HCT116 (cell line): Measurements from ENCODE around the gene DCTD. TPM values are rescaled to one million over a fixed set of nuclear protein-coding genes. Genes with fewer than 3 reads are reported as not detected.

Experiments
- ATAC-seq: fragments of 200-7000 bp; cut with Tn5 transposase; 2 replicates; pipeline ENCODE4 v1.9.1; 2020; ENCODE audit warnings: mild to moderate bottlenecking, moderate library complexity
- BruUV-seq: library from RNA; stranded (reverse); fragments of 400-500 nt; replicated peaks from 2 replicates; lab custom pipeline; 2021; lab: Mats Ljungman, UMichigan
- CTCF ChIA-PET: fragments of 300-600 bp; sonication (Branson Sonifier 250); formaldehyde crosslinking; loops from one replicate; lab custom pipeline; 2021; ENCODE audit warnings: antibody characterized with exemption; lab: Charles Lee
- POLR2A ChIA-PET: fragments of 300-600, 350-600 bp; sonication (Branson Sonifier 250); formaldehyde crosslinking; loops from one replicate; lab custom pipeline; 2021; ENCODE audit warnings: antibody characterized with exemption; lab: Charles Lee
- RAD21 ChIA-PET, 2 experiments: fragments of 300-600 bp; sonication (Branson Sonifier 250); formaldehyde crosslinking; loops; one replicate each; lab custom pipeline; 2023; ENCODE audit warnings: low total read pairs in 2 of 2; ENCODE audit not compliant: uncharacterized antibody in 2 of 2, unreplicated experiment in 2 of 2, low non-redundant PET in 1 of 2; lab: Charles Lee
- DNase-seq: peaks from one replicate; pipeline ENCODE4 v3.0.0-alpha.2; 2010; ENCODE audit warnings: low read depth, low spot score
- H2AFZ ChIP-seq: fragments of 200-600 bp; shearing (Covaris generic), sonication (generic); 2 replicates; pipeline ENCODE4 v1.6.1; 2017; ENCODE audit warnings: low read depth, mixed run types, mixed read lengths, antibody characterized with exemption, low read length; ENCODE audit not compliant: poor library complexity, severe bottlenecking
- H3K27ac ChIP-seq: 2 replicates; pipeline ENCODE4 v1.5.1; 2012; ENCODE audit warnings: low read depth, low read length
- H3K27me3 ChIP-seq: fragments of 200-600 bp; sonication (generic); 2 replicates; pipeline ENCODE4 v1.6.1; 2016; ENCODE audit warnings: mixed run types, low read length, mixed read lengths; ENCODE audit not compliant: insufficient read depth
- H3K36me3 ChIP-seq, 2 experiments: fragments of 200-500 bp in 1 of 2; fragments of 200-600 bp in 1 of 2; sonication (Bioruptor generic) in 1 of 2; sonication (generic) in 1 of 2; 2 replicates each; pipeline versions ENCODE4 v1.5.1 to v1.6.1; 2014 to 2016; ENCODE audit warnings: low read length in 2 of 2, inconsistent platforms in 1 of 2, mixed read lengths in 1 of 2, mixed run types in 1 of 2; ENCODE audit not compliant: insufficient read depth in 2 of 2, control insufficient read depth in 1 of 2
- H3K4me1 ChIP-seq, 2 experiments: fragments of 200-600 bp in 1 of 2; sonication (generic) in 1 of 2; 2 replicates each; pipeline versions ENCODE4 v1.5.1 to v1.6.1; 2012 to 2017; ENCODE audit warnings: low read length in 2 of 2, inconsistent platforms in 1 of 2, mild to moderate bottlenecking in 1 of 2, mixed read lengths in 1 of 2, mixed run types in 1 of 2, moderate library complexity in 1 of 2; ENCODE audit not compliant: insufficient read depth in 2 of 2, control insufficient read depth in 1 of 2
- H3K4me2 ChIP-seq: fragments of 200-600 bp; sonication (generic); 2 replicates; pipeline ENCODE4 v1.6.1; 2017; ENCODE audit warnings: mixed run types, low read length, mixed read lengths
- H3K4me3 ChIP-seq, 2 experiments: fragments of 200-600 bp in 1 of 2; sonication (generic) in 1 of 2; replicated peaks in 1 of 2; 2 replicates each; pipeline ENCODE4 v1.5.1; 2011 to 2016; ENCODE audit warnings: low read length in 2 of 2, control low read depth in 1 of 2, low read depth in 1 of 2, mild to moderate bottlenecking in 1 of 2, mixed read lengths in 1 of 2, mixed run types in 1 of 2
- H3K79me2 ChIP-seq: fragments of 200-600 bp; sonication (generic); 2 replicates; pipeline ENCODE4 v1.6.1; 2017; ENCODE audit warnings: mild to moderate bottlenecking, mixed run types, low read length, moderate library complexity, mixed read lengths; ENCODE audit not compliant: insufficient read depth
- H3K9ac ChIP-seq: fragments of 200-600 bp; sonication (generic); 2 replicates; pipeline ENCODE4 v1.6.1; 2016; ENCODE audit warnings: low read length, mixed read lengths
- H3K9me2 ChIP-seq: fragments of 200-600 bp; sonication (generic), shearing (Covaris generic); 2 replicates; pipeline ENCODE4 v1.6.1; 2017; ENCODE audit warnings: mixed run types, mild to moderate bottlenecking, moderate library complexity; ENCODE audit not compliant: insufficient read depth
- H3K9me3 ChIP-seq, 2 experiments: fragments of 200-500 bp in 1 of 2; fragments of 200-600 bp in 1 of 2; sonication (Bioruptor generic) in 1 of 2; sonication (generic) in 1 of 2; 2 replicates each; pipeline ENCODE4 v1.6.1; 2014 to 2017; ENCODE audit warnings: low read length in 2 of 2, mixed read lengths in 2 of 2, inconsistent platforms in 1 of 2, low read depth in 1 of 2, mild to moderate bottlenecking in 1 of 2, mixed run types in 1 of 2, moderate library complexity in 1 of 2; ENCODE audit not compliant: control insufficient read depth in 1 of 2, insufficient read depth in 1 of 2
- H4K20me1 ChIP-seq: fragments of 200-600 bp; sonication (generic), shearing (Covaris generic); 2 replicates; pipeline ENCODE4 v1.6.1; 2017; ENCODE audit warnings: mixed run types, mild to moderate bottlenecking, moderate library complexity; ENCODE audit not compliant: insufficient read depth
- CEBPB ChIP-seq: IDR thresholded peaks from 2 replicates; pipeline ENCODE4 v1.6.1; 2012; ENCODE audit warnings: low read depth
- CTCF ChIP-seq, 3 experiments: fragments of 200-600 bp in 1 of 3; sonication (generic) in 1 of 3; IDR thresholded peaks in 2 of 3; conservative IDR thresholded peaks in 1 of 3; 2 replicates each; pipeline ENCODE4 v1.5.1; 2012 to 2017; ENCODE audit warnings: low read depth in 2 of 3, low read length in 2 of 3, antibody characterized with exemption in 1 of 3, borderline replicate concordance in 1 of 3, control low read depth in 1 of 3, mild to moderate bottlenecking in 1 of 3, mixed read lengths in 1 of 3, mixed run types in 1 of 3, moderate library complexity in 1 of 3; ENCODE audit not compliant: insufficient read depth in 1 of 3
- EZH2phosphoT487 ChIP-seq: fragments of 200-600 bp; IDR thresholded peaks from 2 replicates; pipeline ENCODE4 v1.6.1; 2018; ENCODE audit warnings: antibody characterized with exemption, borderline replicate concordance
- intact Hi-C: fragments of 100-400 bp; cut with micrococcal nuclease; formaldehyde crosslinking; loops from 2 replicates; pipeline ENCODE4 v1.10.0; 2022
- total RNA-seq: library from RNA; stranded (reverse); gene quantifications from one replicate; pipeline ENCODE4 v1.2.1, GENCODE V29; 2021; ENCODE audit not compliant: unreplicated experiment

Gene DCTD
- total RNA-seq, 1 experiment from 2014 or later = 96.3 TPM

GRCh38 chr4:182918791-182919302 lies 1.7 kb upstream of the DCTD start:
- no peaks in the 10 kb centered on the region for H4K20me1 ChIP-seq
- ChIA-PET CTCF (interaction anchor here (1.4 kb wide), 1 partner anchor 343 kb away, joined by 4 read pairs; no protein-coding TSS in a partner anchor), POLR2A (interaction anchor here (1.2 kb wide), 1 partner anchor 11 kb away, joined by 3 read pairs; no protein-coding TSS in a partner anchor), RAD21 (no interaction called here)
- no peak overlapping the region for H3K4me2 ChIP-seq
- H3K4me1 ChIP-seq = peaks cover 10 to 20% of the 10 kb centered on the region in 2 experiments; a peak in 2 of 4 replicates
- H3K79me2 ChIP-seq = peaks cover 18% of the 10 kb centered on the region; the same call in 1 of the 2 replicates
- no peak overlapping the region for H3K9ac ChIP-seq
- no peak for DNase-seq
- no peak overlapping the region for H3K4me3 ChIP-seq
- intact Hi-C loops = no loop called here
- peaks cover 2 to 12% of the 10 kb centered on the region in 2 experiments; a peak in 2 of 4 replicates for H3K36me3 ChIP-seq
- H3K9me3 ChIP-seq = no peaks in the 10 kb centered on the region
- no peak overlapping the region for H3K27ac ChIP-seq
- no peaks in the 10 kb centered on the region for H3K9me2 ChIP-seq
- no peak for TF ChIP-seq CEBPB
- no TSS peak for BruUV-seq
- no peaks in the 10 kb centered on the region for H3K27me3 ChIP-seq
- ATAC-seq = no peak
- H2AFZ ChIP-seq = no peak overlapping the region

GRCh38 chr4:182918044-182918607 lies 940 bp upstream of the DCTD start:
- ATAC-seq (no peak), DNase-seq (no peak)
- ChIA-PET POLR2A (interaction anchor here (1.2 kb wide), 1 partner anchor 10 kb away, joined by 3 read pairs; no protein-coding TSS in a partner anchor), RAD21 (no interaction called here), CTCF (interaction anchor here (1.4 kb wide), 1 partner anchor 344 kb away, joined by 4 read pairs; no protein-coding TSS in a partner anchor)
- Histone ChIP-seq H3K9ac (peak overlapping the region; percentile 90), H2AFZ (no peak overlapping the region), H4K20me1 (no peaks in the 10 kb centered on the region), H3K9me2 (no peaks in the 10 kb centered on the region), H3K79me2 (peaks cover 25% of the 10 kb centered on the region), H3K4me1 (peaks cover 10 to 20% of the 10 kb centered on the region in 2 experiments; a peak in 2 of 4 replicates), H3K4me3 (peak overlapping the region; percentile 69 to 71), H3K27ac (peak overlapping the region; percentile 87), H3K27me3 (no peaks in the 10 kb centered on the region), H3K36me3 (peaks cover 5 to 17% of the 10 kb centered on the region in 2 experiments; a peak in 2 of 4 replicates), H3K9me3 (no peaks in the 10 kb centered on the region), H3K4me2 (peak overlapping the region; percentile 98)
- TF ChIP-seq CTCF (IDR thresholded peaks at IDR 0.05 in 2 of 3, conservative IDR thresholded peaks at IDR 0.05 in 1 of 3; ENCODE audit: borderline replicate concordance in 1 of 3, insufficient read depth in 1 of 3, low read depth in 2 of 3, low read length in 2 of 3) = 0 out of 6 replicates have a peak, but pooled peaks of 1 of the 3 experiments have one; percentile 3
- TF ChIP-seq EZH2phosphoT487 = no peak
- intact Hi-C loops = no loop called here
- no TSS peak for BruUV-seq
